SK-N-SH treated with all-trans-retinoic acid at 6 μM for 48 hours (cell line): ENCODE data around the gene FGF14.

Experiments
- ARNTL ChIP-seq: fragments of 450-650 bp; formaldehyde crosslinking; IDR thresholded peaks from 2 replicates; pipeline ENCODE4 v1.5.0; 2020; ENCODE audit warnings: low read depth, mild to moderate bottlenecking, moderate library complexity, borderline replicate concordance
- BACH2 ChIP-seq: fragments of 250-450 bp; sonication (Bioruptor Pico); IDR thresholded peaks from 2 replicates; pipeline ENCODE4 v1.9.0; 2021; ENCODE audit warnings: mild to moderate bottlenecking, borderline replicate concordance
- ESRRG ChIP-seq: fragments of 250-450 bp; sonication (Bioruptor Pico); IDR thresholded peaks from 2 replicates; pipeline ENCODE4 v1.6.1; 2021; ENCODE audit warnings: mild to moderate bottlenecking
- GLIS3 ChIP-seq: fragments of 250-450 bp; sonication (Bioruptor Pico); IDR thresholded peaks from 2 replicates; pipeline ENCODE4 v1.5.0; 2020; ENCODE audit warnings: mild to moderate bottlenecking, moderate library complexity
- ISL1 ChIP-seq: fragments of 250-450 bp; sonication (Bioruptor Pico); IDR thresholded peaks from 2 replicates; pipeline ENCODE4 v2.1.2; 2022; ENCODE audit warnings: mild to moderate bottlenecking, moderate library complexity
- PATZ1 ChIP-seq: fragments of 250-450 bp; sonication (Bioruptor Pico); IDR thresholded peaks from 2 replicates; pipeline ENCODE4 v1.8.0; 2020; ENCODE audit warnings: mild to moderate bottlenecking, moderate library complexity, borderline replicate concordance
- PPARA ChIP-seq: fragments of 250-450 bp; sonication (Bioruptor Pico); IDR thresholded peaks from 2 replicates; pipeline ENCODE4 v1.5.0; 2020; ENCODE audit warnings: mild to moderate bottlenecking, borderline replicate concordance
- TCF4 ChIP-seq: fragments of 250-450 bp; sonication (Bioruptor Pico); IDR thresholded peaks from 2 replicates; pipeline ENCODE4 v1.8.0; 2021; ENCODE audit warnings: mild to moderate bottlenecking, moderate library complexity, borderline replicate concordance
- TOX ChIP-seq: fragments of 250-450 bp; sonication (Bioruptor Pico); IDR thresholded peaks from 2 replicates; pipeline ENCODE4 v1.8.0; 2021; ENCODE audit warnings: mild to moderate bottlenecking, moderate library complexity, borderline replicate concordance
- ZFP3 ChIP-seq: fragments of 250-450 bp; sonication (Bioruptor Pico); IDR thresholded peaks from 2 replicates; pipeline ENCODE4 v1.5.0; 2020; ENCODE audit warnings: mild to moderate bottlenecking, moderate library complexity
- ZFP30 ChIP-seq: fragments of 450-650 bp; formaldehyde crosslinking; IDR thresholded peaks from 2 replicates; pipeline ENCODE4 v1.5.0; 2022; ENCODE audit warnings: mild to moderate bottlenecking, moderate library complexity
- ZNF565 ChIP-seq: fragments of 450-650 bp; formaldehyde crosslinking; conservative IDR thresholded peaks from 2 replicates; pipeline ENCODE4 v1.5.0; 2020; ENCODE audit warnings: low read depth, mild to moderate bottlenecking, moderate library complexity
- ZNF70 ChIP-seq: fragments of 450-650 bp; formaldehyde crosslinking; IDR thresholded peaks from 2 replicates; pipeline ENCODE4 v1.5.0; 2020; ENCODE audit warnings: mild to moderate bottlenecking, moderate library complexity
- TF ChIP-seq, protein P1 (sequence below): fragments of 250-450 bp; sonication (Bioruptor Pico); IDR thresholded peaks from 2 replicates; pipeline ENCODE4 v1.8.0; 2021; ENCODE audit warnings: low read depth, mild to moderate bottlenecking, moderate library complexity, borderline replicate concordance

GRCh38 chr13:101691341-101691860 is 710.4 kb downstream of the FGF14 start:
- no peak for TF ChIP-seq ZFP30 (CRISPR knock-in tag)
- no peak for TF ChIP-seq ARNTL (CRISPR knock-in tag)
- no peak for TF ChIP-seq GLIS3 (CRISPR knock-in tag)
- TF ChIP-seq, protein P1, sequence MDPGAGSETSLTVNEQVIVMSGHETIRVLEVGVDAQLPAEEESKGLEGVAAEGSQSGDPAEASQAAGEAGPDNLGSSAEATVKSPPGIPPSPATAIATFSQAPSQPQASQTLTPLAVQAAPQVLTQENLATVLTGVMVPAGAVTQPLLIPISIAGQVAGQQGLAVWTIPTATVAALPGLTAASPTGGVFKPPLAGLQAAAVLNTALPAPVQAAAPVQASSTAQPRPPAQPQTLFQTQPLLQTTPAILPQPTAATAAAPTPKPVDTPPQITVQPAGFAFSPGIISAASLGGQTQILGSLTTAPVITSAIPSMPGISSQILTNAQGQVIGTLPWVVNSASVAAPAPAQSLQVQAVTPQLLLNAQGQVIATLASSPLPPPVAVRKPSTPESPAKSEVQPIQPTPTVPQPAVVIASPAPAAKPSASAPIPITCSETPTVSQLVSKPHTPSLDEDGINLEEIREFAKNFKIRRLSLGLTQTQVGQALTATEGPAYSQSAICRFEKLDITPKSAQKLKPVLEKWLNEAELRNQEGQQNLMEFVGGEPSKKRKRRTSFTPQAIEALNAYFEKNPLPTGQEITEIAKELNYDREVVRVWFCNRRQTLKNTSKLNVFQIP, result no peak
- TF ChIP-seq PATZ1 (CRISPR knock-in tag), result no peak
- no peak for TF ChIP-seq ZNF565 (CRISPR knock-in tag)
- no peak for TF ChIP-seq TOX (CRISPR knock-in tag)
- no peak for TF ChIP-seq ZNF70
- TF ChIP-seq PPARA (CRISPR knock-in tag), result no peak
- TF ChIP-seq ZFP3, result no peak
- TF ChIP-seq TCF4, result no peak
- TF ChIP-seq ISL1 (CRISPR knock-in tag), result no peak
- TF ChIP-seq BACH2, result no peak
- TF ChIP-seq ESRRG (CRISPR knock-in tag), result no peak
